Measurements from ENCODE around the gene CEP290. TPM values are rescaled to one million over a fixed set of nuclear protein-coding genes. Genes with fewer than 3 reads are reported as not detected.

Gene CEP290
- polyA plus RNA-seq, 1 donor from 2014 or later: 43.9 TPM

DNA sequence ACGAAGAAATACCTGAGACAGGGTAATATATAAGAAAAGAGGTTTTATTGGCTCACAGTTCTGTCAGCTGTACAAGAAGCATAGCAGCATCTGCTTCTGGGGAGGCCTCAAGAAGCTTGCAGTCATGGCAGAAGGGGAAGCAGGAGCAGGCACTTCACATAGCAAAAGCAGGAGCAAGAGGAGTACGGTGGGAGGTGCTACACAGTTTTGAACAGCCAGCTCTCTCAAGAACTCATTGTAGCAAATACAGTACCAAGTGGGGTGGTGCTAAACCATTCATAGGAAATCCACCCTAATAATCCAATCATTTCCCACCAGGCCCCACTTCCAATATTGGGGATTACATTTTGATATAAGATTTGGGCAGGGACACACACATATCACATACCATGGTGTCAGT lies 8.2 kb upstream of the CEP290 start:
- no peak overlapping the region for H3K4me2 ChIP-seq (ENCODE audit: low read length)
- no peak overlapping the region for H3K27ac ChIP-seq (ENCODE audit: low read length)
- TF ChIP-seq SMC3 (conservative IDR thresholded peaks at IDR 0.05; ENCODE audit: poor library complexity) (no peak), RAD21 (conservative IDR thresholded peaks at IDR 0.05) (no peak), POLR2AphosphoS5 (IDR thresholded peaks at IDR 0.05) (no peak), EZH2 (IDR thresholded peaks at IDR 0.05; ENCODE audit: borderline replicate concordance, insufficient read depth, low read length, poor library complexity, severe bottlenecking) (no peak), EP300 (conservative IDR thresholded peaks at IDR 0.05; ENCODE audit: poor library complexity, severe bottlenecking) (no peak)
- TF ChIP-seq, protein P1, sequence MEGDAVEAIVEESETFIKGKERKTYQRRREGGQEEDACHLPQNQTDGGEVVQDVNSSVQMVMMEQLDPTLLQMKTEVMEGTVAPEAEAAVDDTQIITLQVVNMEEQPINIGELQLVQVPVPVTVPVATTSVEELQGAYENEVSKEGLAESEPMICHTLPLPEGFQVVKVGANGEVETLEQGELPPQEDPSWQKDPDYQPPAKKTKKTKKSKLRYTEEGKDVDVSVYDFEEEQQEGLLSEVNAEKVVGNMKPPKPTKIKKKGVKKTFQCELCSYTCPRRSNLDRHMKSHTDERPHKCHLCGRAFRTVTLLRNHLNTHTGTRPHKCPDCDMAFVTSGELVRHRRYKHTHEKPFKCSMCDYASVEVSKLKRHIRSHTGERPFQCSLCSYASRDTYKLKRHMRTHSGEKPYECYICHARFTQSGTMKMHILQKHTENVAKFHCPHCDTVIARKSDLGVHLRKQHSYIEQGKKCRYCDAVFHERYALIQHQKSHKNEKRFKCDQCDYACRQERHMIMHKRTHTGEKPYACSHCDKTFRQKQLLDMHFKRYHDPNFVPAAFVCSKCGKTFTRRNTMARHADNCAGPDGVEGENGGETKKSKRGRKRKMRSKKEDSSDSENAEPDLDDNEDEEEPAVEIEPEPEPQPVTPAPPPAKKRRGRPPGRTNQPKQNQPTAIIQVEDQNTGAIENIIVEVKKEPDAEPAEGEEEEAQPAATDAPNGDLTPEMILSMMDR (IDR thresholded peaks at IDR 0.05; ENCODE audit: poor library complexity, severe bottlenecking): no peak
- H4K20me1 ChIP-seq (ENCODE audit: insufficient read depth): no peaks in the 10 kb centered on the region
- no peak overlapping the region for H3K4me3 ChIP-seq (ENCODE audit: low read length)
- H3F3A ChIP-seq (ENCODE audit: insufficient read depth, low read length, poor library complexity, severe bottlenecking): no peaks in the 10 kb centered on the region
- H3K79me2 ChIP-seq (replicated peaks; ENCODE audit: insufficient read depth, low read length): peaks cover 7% of the 10 kb centered on the region
- no peaks in the 10 kb centered on the region for H3K27me3 ChIP-seq (ENCODE audit: insufficient read depth, low read depth, low read length)
- no peaks in the 10 kb centered on the region for H3K9me3 ChIP-seq (ENCODE audit: low read length)
- no peaks in the 10 kb centered on the region for H3K36me3 ChIP-seq (ENCODE audit: insufficient read depth, low read length)
- H3K9ac ChIP-seq (ENCODE audit: low read length): no peak overlapping the region
- H3K9me2 ChIP-seq (ENCODE audit: insufficient read depth, low read length): no peaks in the 10 kb centered on the region
- H2AFZ ChIP-seq (ENCODE audit: low read depth, low read length): no peak overlapping the region

DNA sequence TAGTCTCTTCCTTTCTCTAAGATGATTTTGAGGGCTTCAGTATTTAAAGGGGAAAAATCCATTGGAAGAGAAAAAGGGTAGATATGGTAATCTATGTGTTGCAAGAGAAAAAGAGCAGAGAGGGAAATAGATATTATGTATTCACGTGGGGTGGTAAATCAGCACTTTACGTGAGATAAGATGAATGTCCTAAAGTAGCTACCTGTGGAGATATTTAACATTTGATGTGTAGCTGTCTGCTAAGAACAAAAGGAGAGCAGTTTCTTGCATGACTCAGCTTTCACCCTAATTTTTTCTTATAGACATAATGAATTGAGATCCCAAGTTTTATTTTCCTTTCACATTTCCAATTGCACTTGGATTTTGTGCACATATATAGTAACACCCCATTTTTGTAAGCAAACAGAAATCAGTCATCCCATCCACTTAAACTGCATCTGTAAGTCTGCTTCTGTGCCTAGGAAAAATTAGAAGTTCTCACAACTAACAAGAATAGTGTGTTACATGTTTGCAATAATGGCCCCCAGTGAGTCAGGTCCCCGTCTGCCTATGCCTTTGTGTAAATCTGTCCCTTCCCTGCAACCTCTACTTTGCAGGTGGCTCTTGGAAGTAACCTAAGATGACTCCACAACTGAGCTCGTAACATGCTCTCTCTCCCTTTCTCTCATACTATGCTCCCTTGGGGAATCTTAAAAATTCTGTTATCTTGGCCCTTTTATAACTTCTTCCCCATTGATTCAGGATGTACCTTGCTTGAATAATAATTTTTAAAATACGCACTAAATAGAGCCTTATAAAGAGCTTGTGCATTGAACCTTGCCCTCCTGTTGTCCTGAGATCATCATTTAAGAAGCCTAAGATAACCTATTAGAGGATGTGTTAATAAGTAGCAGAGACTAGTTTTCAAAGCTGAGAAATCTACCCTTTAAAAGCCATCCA lies 3.9 kb upstream of the CEP290 start:
- H3K79me2 ChIP-seq (replicated peaks; ENCODE audit: insufficient read depth, low read length): peaks cover 24% of the 10 kb centered on the region
- peak overlapping the region; percentile 21 for H3K4me3 ChIP-seq (ENCODE audit: low read length)
- H3K9ac ChIP-seq (ENCODE audit: low read length): no peak overlapping the region

More for the DNA sequence above, 3.9 kb upstream of the CEP290 start:
- H3K27ac ChIP-seq (ENCODE audit: low read length): no peak overlapping the region
- H2AFZ ChIP-seq (ENCODE audit: low read depth, low read length): no peak overlapping the region
- H3K27me3 ChIP-seq (ENCODE audit: insufficient read depth, low read depth, low read length): no peaks in the 10 kb centered on the region
- H3F3A ChIP-seq (ENCODE audit: insufficient read depth, low read length, poor library complexity, severe bottlenecking): peaks cover 4% of the 10 kb centered on the region
- no peaks in the 10 kb centered on the region for H4K20me1 ChIP-seq (ENCODE audit: insufficient read depth)
- peak overlapping the region; percentile 9 for H3K4me2 ChIP-seq (ENCODE audit: low read length)
- H3K36me3 ChIP-seq (ENCODE audit: insufficient read depth, low read length): no peaks in the 10 kb centered on the region
- no peak for TF ChIP-seq TAF1 (IDR thresholded peaks at IDR 0.05; ENCODE audit: low read depth)
- TF ChIP-seq, protein P1 (IDR thresholded peaks at IDR 0.05; ENCODE audit: poor library complexity, severe bottlenecking): no peak
- no peak for TF ChIP-seq EZH2 (IDR thresholded peaks at IDR 0.05; ENCODE audit: borderline replicate concordance, insufficient read depth, low read length, poor library complexity, severe bottlenecking)
- no peak for TF ChIP-seq MXI1 (conservative IDR thresholded peaks at IDR 0.05; ENCODE audit: poor library complexity, severe bottlenecking)
- TF ChIP-seq POLR2AphosphoS5 (IDR thresholded peaks at IDR 0.05): no peak
- TF ChIP-seq SMC3 (conservative IDR thresholded peaks at IDR 0.05; ENCODE audit: poor library complexity): no peak
- no peak for TF ChIP-seq RAD21 (conservative IDR thresholded peaks at IDR 0.05)
- TF ChIP-seq EP300 (conservative IDR thresholded peaks at IDR 0.05; ENCODE audit: poor library complexity, severe bottlenecking): no peak
- TF ChIP-seq, protein P2, sequence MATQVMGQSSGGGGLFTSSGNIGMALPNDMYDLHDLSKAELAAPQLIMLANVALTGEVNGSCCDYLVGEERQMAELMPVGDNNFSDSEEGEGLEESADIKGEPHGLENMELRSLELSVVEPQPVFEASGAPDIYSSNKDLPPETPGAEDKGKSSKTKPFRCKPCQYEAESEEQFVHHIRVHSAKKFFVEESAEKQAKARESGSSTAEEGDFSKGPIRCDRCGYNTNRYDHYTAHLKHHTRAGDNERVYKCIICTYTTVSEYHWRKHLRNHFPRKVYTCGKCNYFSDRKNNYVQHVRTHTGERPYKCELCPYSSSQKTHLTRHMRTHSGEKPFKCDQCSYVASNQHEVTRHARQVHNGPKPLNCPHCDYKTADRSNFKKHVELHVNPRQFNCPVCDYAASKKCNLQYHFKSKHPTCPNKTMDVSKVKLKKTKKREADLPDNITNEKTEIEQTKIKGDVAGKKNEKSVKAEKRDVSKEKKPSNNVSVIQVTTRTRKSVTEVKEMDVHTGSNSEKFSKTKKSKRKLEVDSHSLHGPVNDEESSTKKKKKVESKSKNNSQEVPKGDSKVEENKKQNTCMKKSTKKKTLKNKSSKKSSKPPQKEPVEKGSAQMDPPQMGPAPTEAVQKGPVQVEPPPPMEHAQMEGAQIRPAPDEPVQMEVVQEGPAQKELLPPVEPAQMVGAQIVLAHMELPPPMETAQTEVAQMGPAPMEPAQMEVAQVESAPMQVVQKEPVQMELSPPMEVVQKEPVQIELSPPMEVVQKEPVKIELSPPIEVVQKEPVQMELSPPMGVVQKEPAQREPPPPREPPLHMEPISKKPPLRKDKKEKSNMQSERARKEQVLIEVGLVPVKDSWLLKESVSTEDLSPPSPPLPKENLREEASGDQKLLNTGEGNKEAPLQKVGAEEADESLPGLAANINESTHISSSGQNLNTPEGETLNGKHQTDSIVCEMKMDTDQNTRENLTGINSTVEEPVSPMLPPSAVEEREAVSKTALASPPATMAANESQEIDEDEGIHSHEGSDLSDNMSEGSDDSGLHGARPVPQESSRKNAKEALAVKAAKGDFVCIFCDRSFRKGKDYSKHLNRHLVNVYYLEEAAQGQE (IDR thresholded peaks at IDR 0.05; ENCODE audit: borderline replicate concordance): no peak
- H3K9me2 ChIP-seq (ENCODE audit: insufficient read depth, low read length): no peaks in the 10 kb centered on the region
- H3K9me3 ChIP-seq (ENCODE audit: low read length): no peaks in the 10 kb centered on the region

Measured in neural cell (in vitro differentiated cells).